ENCODE results near the gene OR1I1.

DNA sequence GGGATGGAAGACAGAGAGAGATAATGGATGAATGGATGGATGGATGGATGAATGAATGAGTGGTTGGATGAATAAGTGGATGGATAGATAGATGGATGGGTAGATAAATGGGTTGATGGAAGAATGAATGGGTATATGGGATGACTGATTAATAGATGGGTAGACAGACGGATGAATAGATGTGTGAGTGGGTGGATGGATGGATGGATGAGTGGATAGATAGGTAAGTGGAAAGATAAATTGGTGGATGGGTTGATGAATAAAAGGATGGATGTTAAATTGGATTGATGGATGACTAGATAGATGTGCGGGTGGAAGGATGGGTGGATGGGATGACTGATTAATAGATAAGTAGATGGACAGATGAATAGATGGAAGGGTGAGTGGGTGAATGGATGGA, 31.4 kb upstream of the OR1I1 start:
- TF ChIP-seq, protein P1, sequence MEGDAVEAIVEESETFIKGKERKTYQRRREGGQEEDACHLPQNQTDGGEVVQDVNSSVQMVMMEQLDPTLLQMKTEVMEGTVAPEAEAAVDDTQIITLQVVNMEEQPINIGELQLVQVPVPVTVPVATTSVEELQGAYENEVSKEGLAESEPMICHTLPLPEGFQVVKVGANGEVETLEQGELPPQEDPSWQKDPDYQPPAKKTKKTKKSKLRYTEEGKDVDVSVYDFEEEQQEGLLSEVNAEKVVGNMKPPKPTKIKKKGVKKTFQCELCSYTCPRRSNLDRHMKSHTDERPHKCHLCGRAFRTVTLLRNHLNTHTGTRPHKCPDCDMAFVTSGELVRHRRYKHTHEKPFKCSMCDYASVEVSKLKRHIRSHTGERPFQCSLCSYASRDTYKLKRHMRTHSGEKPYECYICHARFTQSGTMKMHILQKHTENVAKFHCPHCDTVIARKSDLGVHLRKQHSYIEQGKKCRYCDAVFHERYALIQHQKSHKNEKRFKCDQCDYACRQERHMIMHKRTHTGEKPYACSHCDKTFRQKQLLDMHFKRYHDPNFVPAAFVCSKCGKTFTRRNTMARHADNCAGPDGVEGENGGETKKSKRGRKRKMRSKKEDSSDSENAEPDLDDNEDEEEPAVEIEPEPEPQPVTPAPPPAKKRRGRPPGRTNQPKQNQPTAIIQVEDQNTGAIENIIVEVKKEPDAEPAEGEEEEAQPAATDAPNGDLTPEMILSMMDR (conservative IDR thresholded peaks at IDR 0.05 in 1 of 2, IDR thresholded peaks at IDR 0.05 in 1 of 2; ENCODE audit: extremely low read depth in 1 of 2, insufficient read depth in 1 of 2, low read depth in 1 of 2, low read length in 2 of 2): no peak
- TF ChIP-seq EZH2 (IDR thresholded peaks at IDR 0.05; ENCODE audit: borderline replicate concordance, low read length): no peak

All from mammary epithelial cell (primary cell).